Epithelial cell of proximal tubule (primary cell): ENCODE results near the gene CCN6. TPM values are rescaled to one million over a fixed set of nuclear protein-coding genes. Genes with fewer than 3 reads are reported as not detected.

Source experiments
- DNase-seq: peaks from one replicate; pipeline ENCODE4 v3.0.0-alpha.2; 2011; ENCODE audit warnings: low read depth
- H3K4me3 ChIP-seq: 2 replicates; pipeline ENCODE4 v1.5.1; 2011; ENCODE audit warnings: low read depth, mild to moderate bottlenecking, low read length
- CTCF ChIP-seq: conservative IDR thresholded peaks from 2 replicates; pipeline ENCODE4 v1.5.1; 2012; ENCODE audit warnings: low read depth, mild to moderate bottlenecking, low read length
- total RNA-seq: library from RNA; depleted of rRNA; stranded (reverse); fragments of >200 nt; gene quantifications from 2 replicates; pipeline ENCODE4 v1.2.3, GENCODE V29; 2015

The CCN6 gene
- total RNA-seq, 1 donor from 2014 or later = 1.4 TPM

- H3K4me3 ChIP-seq = no peak overlapping the region
- peak; percentile 86 for TF ChIP-seq CTCF
- DNase-seq = no peak
Observed at GRCh38 chr6:112029045-112029822, 24.7 kb upstream of the CCN6 start.

GRCh38 chr6:112030206-112030960 lies 23.5 kb upstream of the CCN6 start:
- no peak for DNase-seq
- no peak for TF ChIP-seq CTCF
- no peak overlapping the region for H3K4me3 ChIP-seq

DNA sequence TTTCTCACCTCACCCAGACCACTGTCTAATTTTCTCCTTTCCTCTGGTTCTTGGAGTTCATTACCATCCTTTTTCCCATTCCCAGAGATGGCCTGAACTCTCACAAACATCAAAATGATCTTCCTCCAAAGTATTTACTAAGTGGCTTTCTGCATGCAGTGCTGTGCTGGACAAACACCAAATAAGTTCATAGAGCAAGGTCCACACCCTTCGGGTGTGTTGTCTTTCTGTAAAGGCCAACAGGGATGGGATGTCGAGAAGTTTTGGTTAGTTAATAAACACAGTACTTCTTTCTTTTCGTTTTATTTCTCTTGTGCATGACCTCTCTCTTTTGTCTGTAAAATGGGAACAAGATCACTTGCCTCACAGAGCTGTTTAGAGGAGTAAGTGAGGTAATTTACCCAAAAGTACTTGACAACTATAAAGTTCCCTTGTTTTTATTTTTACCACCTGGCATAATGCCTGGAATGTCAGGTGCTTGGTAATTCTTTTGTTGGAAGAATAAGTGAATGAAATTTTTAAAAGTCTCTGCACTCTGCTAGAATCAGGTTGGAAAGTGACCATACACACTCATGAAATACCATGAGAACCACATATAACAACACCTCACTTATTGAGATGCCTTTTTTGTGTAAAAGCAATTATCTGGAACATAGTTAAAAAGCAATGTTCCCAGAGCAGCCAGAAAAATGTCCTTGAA lies 22.8 kb upstream of the CCN6 start:
- no peak for DNase-seq
- TF ChIP-seq CTCF = no peak

GRCh38 chr6:112031960-112032359 lies 21.9 kb upstream of the CCN6 start:
- TF ChIP-seq CTCF = no peak

More for the DNA sequence above, 22.8 kb upstream of the CCN6 start:
- no peak overlapping the region for H3K4me3 ChIP-seq

GRCh38 chr6:112032728-112033127 lies 21.2 kb upstream of the CCN6 start:
- TF ChIP-seq CTCF = no peak
- H3K4me3 ChIP-seq = no peak overlapping the region
- DNase-seq = no peak

More at GRCh38 chr6:112031960-112032359, 21.9 kb upstream of the CCN6 start:
- no peak for DNase-seq
- no peak overlapping the region for H3K4me3 ChIP-seq

DNA sequence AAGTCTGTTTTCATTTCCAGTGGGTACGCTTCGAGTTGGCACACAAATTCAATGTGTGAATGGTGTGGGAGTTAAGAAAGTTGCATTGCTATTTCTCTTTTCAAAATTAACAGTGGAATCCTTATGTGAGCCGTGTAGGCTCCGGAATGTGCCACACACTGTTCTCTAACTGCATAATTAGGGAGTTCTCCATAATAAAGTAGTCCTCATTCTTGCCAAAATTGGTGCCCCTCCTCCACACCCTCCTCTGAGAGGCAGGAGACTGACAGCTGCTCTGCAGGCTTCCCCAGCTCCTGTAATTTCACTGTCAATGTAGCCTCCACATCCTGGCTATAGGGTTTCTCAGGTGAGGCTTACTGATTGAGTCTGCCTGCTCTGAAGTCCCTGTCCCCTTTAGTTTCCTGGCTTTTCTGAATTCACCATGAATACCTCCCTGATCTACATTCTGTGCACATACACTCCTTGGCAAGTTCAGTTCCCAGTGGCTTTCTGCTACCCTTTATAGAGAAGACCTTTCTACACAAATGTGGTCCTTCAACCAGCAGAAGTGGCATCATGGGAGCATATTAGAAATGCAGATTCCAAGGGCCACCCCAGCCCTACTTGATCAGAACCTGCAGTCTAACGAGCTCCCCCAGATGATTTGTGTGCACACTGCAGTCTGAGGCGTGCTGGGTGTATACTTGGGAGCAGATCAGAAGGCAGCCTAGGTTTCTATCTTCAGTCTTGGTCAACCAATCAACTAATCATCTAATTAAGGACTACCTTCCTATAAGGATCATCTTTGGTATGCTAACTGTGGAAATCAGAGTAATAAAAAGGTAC lies 19.9 kb upstream of the CCN6 start:
- no peak for DNase-seq
- H3K4me3 ChIP-seq = no peak overlapping the region
- TF ChIP-seq CTCF = no peak
